Measurements from ENCODE around the gene P3H3. TPM values are rescaled to one million over a fixed set of nuclear protein-coding genes. Genes with fewer than 3 reads are reported as not detected.

Gene P3H3
- polyA plus RNA-seq, 4 donors: 0.89 to 18.3 (median 4.9) TPM

GRCh38 chr12:6817098-6817497 lies 11.1 kb upstream of the P3H3 start:
- no peak for FAIRE-seq
- 41 to 75% (median 53%) methylated on average over 8 of the region's 8 CpGs for WGBS, 3 donors

GRCh38 chr12:6817662-6818157 lies 10.5 kb upstream of the P3H3 start:
- Histone ChIP-seq H3K9me3 (ENCODE audit: control insufficient read depth in 2 of 2, insufficient read depth in 1 of 2, low read depth in 1 of 2, low read length in 1 of 2) (no peaks in the 10 kb centered on the region), H3K27ac (ENCODE audit: low read depth in 1 of 3, low read length in 2 of 3) (no peak overlapping the region), H3K4me3 (ENCODE audit: low read depth in 1 of 3, low read length in 3 of 3) (no peak overlapping the region), H3K4me1 (ENCODE audit: control insufficient read depth in 3 of 3, insufficient read depth in 2 of 3, low read depth in 1 of 3, low read length in 2 of 3) (peaks cover 0 to 18% (median 0%) of the 10 kb centered on the region in 3 donors), H3K36me3 (ENCODE audit: control insufficient read depth in 3 of 3, insufficient read depth in 2 of 3, low read depth in 1 of 3, low read length in 3 of 3) (peaks cover 0 to 6% (median 0%) of the 10 kb centered on the region in 3 donors), H3K27me3 (ENCODE audit: control insufficient read depth in 3 of 3, insufficient read depth in 3 of 3, low read length in 3 of 3) (peaks cover 0 to 40% (median 0%) of the 10 kb centered on the region in 3 donors)
- 86 to 93% (median 92%) methylated on average over 20 of the region's 20 CpGs for WGBS, 3 donors
- DNase-seq (no peak), FAIRE-seq (no peak)

More at GRCh38 chr12:6817098-6817497, 11.1 kb upstream of the P3H3 start:
- Histone ChIP-seq H3K27me3 (ENCODE audit: control insufficient read depth in 3 of 3, insufficient read depth in 3 of 3, low read length in 3 of 3) (peaks cover 0 to 34% (median 0%) of the 10 kb centered on the region in 3 donors), H3K27ac (ENCODE audit: low read depth in 1 of 3, low read length in 2 of 3) (no peak overlapping the region), H3K36me3 (ENCODE audit: control insufficient read depth in 3 of 3, insufficient read depth in 2 of 3, low read depth in 1 of 3, low read length in 3 of 3) (peaks cover 0 to 6% (median 0%) of the 10 kb centered on the region in 3 donors), H3K4me1 (ENCODE audit: control insufficient read depth in 3 of 3, insufficient read depth in 2 of 3, low read depth in 1 of 3, low read length in 2 of 3) (peaks cover 0 to 15% (median 0%) of the 10 kb centered on the region in 3 donors), H3K4me3 (ENCODE audit: low read depth in 1 of 3, low read length in 3 of 3) (no peak overlapping the region), H3K9me3 (ENCODE audit: control insufficient read depth in 2 of 2, insufficient read depth in 1 of 2, low read depth in 1 of 2, low read length in 1 of 2) (no peaks in the 10 kb centered on the region)
- no peak for DNase-seq

- WGBS, 3 donors: 72 to 76% (median 75%) methylated on average over 10 of the region's 10 CpGs
- Histone ChIP-seq H3K4me1 (ENCODE audit: control insufficient read depth in 3 of 3, insufficient read depth in 2 of 3, low read depth in 1 of 3, low read length in 2 of 3) (peaks cover 0 to 18% (median 0%) of the 10 kb centered on the region in 3 donors), H3K27me3 (ENCODE audit: control insufficient read depth in 3 of 3, insufficient read depth in 3 of 3, low read length in 3 of 3) (peaks cover 0 to 45% (median 0%) of the 10 kb centered on the region in 3 donors), H3K4me3 (ENCODE audit: low read depth in 1 of 3, low read length in 3 of 3) (no peak overlapping the region), H3K27ac (ENCODE audit: low read depth in 1 of 3, low read length in 2 of 3) (no peak overlapping the region), H3K9me3 (ENCODE audit: control insufficient read depth in 2 of 2, insufficient read depth in 1 of 2, low read depth in 1 of 2, low read length in 1 of 2) (no peaks in the 10 kb centered on the region), H3K36me3 (ENCODE audit: control insufficient read depth in 3 of 3, insufficient read depth in 2 of 3, low read depth in 1 of 3, low read length in 3 of 3) (peaks cover 0 to 6% (median 0%) of the 10 kb centered on the region in 3 donors)
- DNase-seq (no peak), FAIRE-seq (no peak)
Observed at GRCh38 chr12:6818222-6818621, 10.0 kb upstream of the P3H3 start.

- no peak for FAIRE-seq
- DNase-seq: no peak
- whole genome bisulfite sequencing, 3 donors: 75 to 89% (median 87%) methylated on average over 3 to 5 of the region's 5 CpGs
- no peaks in the 10 kb centered on the region for H3K9me3 ChIP-seq (ENCODE audit: control insufficient read depth in 2 of 2, insufficient read depth in 1 of 2, low read depth in 1 of 2, low read length in 1 of 2)
- peaks cover 0 to 18% (median 0%) of the 10 kb centered on the region in 3 donors for H3K4me1 ChIP-seq (ENCODE audit: control insufficient read depth in 3 of 3, insufficient read depth in 2 of 3, low read depth in 1 of 3, low read length in 2 of 3)
- H3K36me3 ChIP-seq (ENCODE audit: control insufficient read depth in 3 of 3, insufficient read depth in 2 of 3, low read depth in 1 of 3, low read length in 3 of 3): peaks cover 0 to 6% (median 0%) of the 10 kb centered on the region in 3 donors
- H3K27me3 ChIP-seq (ENCODE audit: control insufficient read depth in 3 of 3, insufficient read depth in 3 of 3, low read length in 3 of 3): peaks cover 0 to 49% (median 0%) of the 10 kb centered on the region in 3 donors
- H3K4me3 ChIP-seq (ENCODE audit: low read depth in 1 of 3, low read length in 3 of 3): no peak overlapping the region
- no peak overlapping the region for H3K27ac ChIP-seq (ENCODE audit: low read depth in 1 of 3, low read length in 2 of 3)
Observed at GRCh38 chr12:6818645-6819044, 9.6 kb upstream of the P3H3 start.

GRCh38 chr12:6819106-6820030 lies 8.8 kb upstream of the P3H3 start:
- Histone ChIP-seq H3K27me3 (ENCODE audit: control insufficient read depth in 3 of 3, insufficient read depth in 3 of 3, low read length in 3 of 3) (peaks cover 0 to 53% (median 2%) of the 10 kb centered on the region in 3 donors), H3K27ac (ENCODE audit: low read depth in 1 of 3, low read length in 2 of 3) (no peak overlapping the region), H3K4me3 (ENCODE audit: low read depth in 1 of 3, low read length in 3 of 3) (no peak overlapping the region), H3K9me3 (ENCODE audit: control insufficient read depth in 2 of 2, insufficient read depth in 1 of 2, low read depth in 1 of 2, low read length in 1 of 2) (no peaks in the 10 kb centered on the region), H3K36me3 (ENCODE audit: control insufficient read depth in 3 of 3, insufficient read depth in 2 of 3, low read depth in 1 of 3, low read length in 3 of 3) (peaks cover 0 to 6% (median 0%) of the 10 kb centered on the region in 3 donors), H3K4me1 (ENCODE audit: control insufficient read depth in 3 of 3, insufficient read depth in 2 of 3, low read depth in 1 of 3, low read length in 2 of 3) (peaks cover 0 to 18% (median 0%) of the 10 kb centered on the region in 3 donors)
- 84 to 87% (median 85%) methylated on average over 12 to 13 of the region's 13 CpGs for WGBS, 3 donors
- FAIRE-seq (no peak), DNase-seq (no peak)

- Histone ChIP-seq H3K27me3 (ENCODE audit: control insufficient read depth in 3 of 3, insufficient read depth in 3 of 3, low read length in 3 of 3) (peaks cover 0 to 53% (median 2%) of the 10 kb centered on the region in 3 donors), H3K9me3 (ENCODE audit: control insufficient read depth in 2 of 2, insufficient read depth in 1 of 2, low read depth in 1 of 2, low read length in 1 of 2) (no peaks in the 10 kb centered on the region), H3K27ac (ENCODE audit: low read depth in 1 of 3, low read length in 2 of 3) (no peak overlapping the region), H3K4me3 (ENCODE audit: low read depth in 1 of 3, low read length in 3 of 3) (no peak overlapping the region), H3K4me1 (ENCODE audit: control insufficient read depth in 3 of 3, insufficient read depth in 2 of 3, low read depth in 1 of 3, low read length in 2 of 3) (peaks cover 0 to 21% (median 0%) of the 10 kb centered on the region in 3 donors), H3K36me3 (ENCODE audit: control insufficient read depth in 3 of 3, insufficient read depth in 2 of 3, low read depth in 1 of 3, low read length in 3 of 3) (peaks cover 0 to 3% (median 0%) of the 10 kb centered on the region in 3 donors)
- FAIRE-seq (no peak), DNase-seq (no peak)
- 70 to 86% (median 75%) methylated on average over 5 of the region's 5 CpGs for WGBS, 3 donors
Observed at GRCh38 chr12:6820166-6820565, 8.0 kb upstream of the P3H3 start.

GRCh38 chr12:6821591-6822425 lies 6.4 kb upstream of the P3H3 start, which contains the start of gene GPR162:
GPR162 (plus strand) TSS chr12:6821821; CDS start chr12:6823899, 2,078 bp downstream.
- Histone ChIP-seq H3K27ac (ENCODE audit: low read depth in 1 of 3, low read length in 2 of 3) (peak within 1 kb of the TSS in 2 of 3 donors; percentile 13 to 59), H3K9me3 (ENCODE audit: control insufficient read depth in 2 of 2, insufficient read depth in 1 of 2, low read depth in 1 of 2, low read length in 1 of 2) (no peaks in the 10 kb centered on the region), H3K4me3 (ENCODE audit: low read depth in 1 of 3, low read length in 3 of 3) (peak within 1 kb of the TSS in 2 of 3 donors; percentile 2 to 39), H3K4me1 (ENCODE audit: control insufficient read depth in 3 of 3, insufficient read depth in 2 of 3, low read depth in 1 of 3, low read length in 2 of 3) (peaks cover 0 to 24% (median 0%) of the 10 kb centered on the region in 3 donors), H3K27me3 (ENCODE audit: control insufficient read depth in 3 of 3, insufficient read depth in 3 of 3, low read length in 3 of 3) (peaks cover 0 to 65% (median 2%) of the 10 kb centered on the region in 3 donors), H3K36me3 (ENCODE audit: control insufficient read depth in 3 of 3, insufficient read depth in 2 of 3, low read depth in 1 of 3, low read length in 3 of 3) (peaks cover 0 to 8% (median 0%) of the 10 kb centered on the region in 3 donors)
- no peak for FAIRE-seq
- 1 to 5% (median 2%) methylated on average over 10 to 28 of the region's 28 CpGs for WGBS, 3 donors
- DNase-seq: peak in 1 of 2 donors; percentile 66

Measured in small intestine (tissue), 7 donors.